ENCODE measurements around the gene SMAD7. TPM values are rescaled to one million over a fixed set of nuclear protein-coding genes. Genes with fewer than 3 reads are reported as not detected.
A peak's percentile ranks its signal among the peaks of the same experiment; 100 is the strongest.

The SMAD7 gene
- total RNA-seq, 2 experiments from 2014 or later: 244 to 254 TPM

- Histone ChIP-seq H3K27ac (ENCODE audit: low read depth in 1 of 2, low read length in 2 of 2) (no peak overlapping the region), H3K4me3 (ENCODE audit: low read length) (no peak overlapping the region), H3K9me3 (ENCODE audit: control insufficient read depth in 1 of 2, insufficient read depth in 1 of 2, low read length in 2 of 2) (no peaks in the 10 kb centered on the region), H3K36me3 (ENCODE audit: insufficient read depth, low read length) (no peaks in the 10 kb centered on the region), H3K4me1 (ENCODE audit: insufficient read depth, low read length) (peaks cover 95% of the 10 kb centered on the region), H3K27me3 (ENCODE audit: control insufficient read depth in 1 of 2, insufficient read depth in 2 of 2, low read length in 2 of 2) (no peaks in the 10 kb centered on the region)
- ChIA-PET CTCF (no interaction called here), POLR2A (interaction anchor here (0.5 to 3.3 kb wide), 3 partner anchors 9 to 21 kb away, joined by 3 to 17 read pairs (median 3); no protein-coding TSS in a partner anchor)
- no peak for ATAC-seq (ENCODE audit: poor library complexity)
- peak overlapping the region; percentile 72 for H3K27ac Mint-ChIP-seq
- no peak for DNase-seq
- no peaks in the 10 kb centered on the region for H3K9me3 Mint-ChIP-seq
- H3K36me3 Mint-ChIP-seq (ENCODE audit: low read depth): peaks cover 11% of the 10 kb centered on the region
- H3K27me3 Mint-ChIP-seq: no peaks in the 10 kb centered on the region
- H3K4me1 Mint-ChIP-seq (ENCODE audit: low read depth): peaks cover 98% of the 10 kb centered on the region
- H3K4me3 Mint-ChIP-seq: peak overlapping the region; percentile 61
- intact Hi-C loops (cut with DNase I, micrococcal nuclease): no loop called here
- TF ChIP-seq, protein P1, sequence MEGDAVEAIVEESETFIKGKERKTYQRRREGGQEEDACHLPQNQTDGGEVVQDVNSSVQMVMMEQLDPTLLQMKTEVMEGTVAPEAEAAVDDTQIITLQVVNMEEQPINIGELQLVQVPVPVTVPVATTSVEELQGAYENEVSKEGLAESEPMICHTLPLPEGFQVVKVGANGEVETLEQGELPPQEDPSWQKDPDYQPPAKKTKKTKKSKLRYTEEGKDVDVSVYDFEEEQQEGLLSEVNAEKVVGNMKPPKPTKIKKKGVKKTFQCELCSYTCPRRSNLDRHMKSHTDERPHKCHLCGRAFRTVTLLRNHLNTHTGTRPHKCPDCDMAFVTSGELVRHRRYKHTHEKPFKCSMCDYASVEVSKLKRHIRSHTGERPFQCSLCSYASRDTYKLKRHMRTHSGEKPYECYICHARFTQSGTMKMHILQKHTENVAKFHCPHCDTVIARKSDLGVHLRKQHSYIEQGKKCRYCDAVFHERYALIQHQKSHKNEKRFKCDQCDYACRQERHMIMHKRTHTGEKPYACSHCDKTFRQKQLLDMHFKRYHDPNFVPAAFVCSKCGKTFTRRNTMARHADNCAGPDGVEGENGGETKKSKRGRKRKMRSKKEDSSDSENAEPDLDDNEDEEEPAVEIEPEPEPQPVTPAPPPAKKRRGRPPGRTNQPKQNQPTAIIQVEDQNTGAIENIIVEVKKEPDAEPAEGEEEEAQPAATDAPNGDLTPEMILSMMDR (IDR thresholded peaks at IDR 0.05): no peak
Observed at GRCh38 chr18:48930926-48931325, 19.8 kb downstream of the SMAD7 start.

- POLR2A ChIA-PET: interaction anchor here (0.5 to 3.3 kb wide), 4 partner anchors 10 to 22 kb away, joined by 3 to 28 read pairs (median 16); no protein-coding TSS in a partner anchor
- no peak overlapping the region for H3K27ac ChIP-seq (ENCODE audit: low read depth in 1 of 2, low read length in 2 of 2)
- CTCF ChIA-PET: no interaction called here
Observed at GRCh38 chr18:48929941-48930713, 20.6 kb downstream of the SMAD7 start.

GRCh38 chr18:48929212-48929612, 21.6 kb downstream of the SMAD7 start:
- intact Hi-C loops (cut with DNase I, micrococcal nuclease): loop anchor here (1.0 to 10.0 kb wide), 4 partner anchors 12 to 46 kb away; partner anchors contain the start of gene SMAD7 (in 1 of the 2)
- TF ChIP-seq, protein P1 (IDR thresholded peaks at IDR 0.05): no peak
- ChIA-PET CTCF (interaction anchor here (0.6 to 1.2 kb wide), 6 partner anchors 9 to 68 kb away, joined by 3 to 5 read pairs (median 3); no protein-coding TSS in a partner anchor), POLR2A (interaction anchor here (1.4 to 3.3 kb wide), 4 partner anchors 11 to 23 kb away, joined by 3 to 28 read pairs (median 16); no protein-coding TSS in a partner anchor)
- Histone ChIP-seq H3K4me1 (ENCODE audit: insufficient read depth, low read length) (peaks cover 94% of the 10 kb centered on the region), H3K27me3 (ENCODE audit: control insufficient read depth in 1 of 2, insufficient read depth in 2 of 2, low read length in 2 of 2) (no peaks in the 10 kb centered on the region), H3K27ac (ENCODE audit: low read depth in 1 of 2, low read length in 2 of 2) (peak overlapping the region in 1 of 2 donors; percentile 24), H3K4me3 (ENCODE audit: low read length) (peak overlapping the region; percentile 31), H3K9me3 (ENCODE audit: control insufficient read depth in 1 of 2, insufficient read depth in 1 of 2, low read length in 2 of 2) (no peaks in the 10 kb centered on the region), H3K36me3 (ENCODE audit: insufficient read depth, low read length) (no peaks in the 10 kb centered on the region)
- ATAC-seq (ENCODE audit: poor library complexity): no peak
- peak overlapping the region; percentile 84 for H3K27ac Mint-ChIP-seq
- peaks cover 17% of the 10 kb centered on the region for H3K36me3 Mint-ChIP-seq (ENCODE audit: low read depth)
- peaks cover 97% of the 10 kb centered on the region for H3K4me1 Mint-ChIP-seq (ENCODE audit: low read depth)
- H3K27me3 Mint-ChIP-seq: no peaks in the 10 kb centered on the region
- peak overlapping the region; percentile 86 for H3K4me3 Mint-ChIP-seq
- H3K9me3 Mint-ChIP-seq: no peaks in the 10 kb centered on the region
- no peak for DNase-seq

More at GRCh38 chr18:48929941-48930713, 20.6 kb downstream of the SMAD7 start:
- Histone ChIP-seq H3K4me3 (ENCODE audit: low read length) (no peak overlapping the region), H3K9me3 (ENCODE audit: control insufficient read depth in 1 of 2, insufficient read depth in 1 of 2, low read length in 2 of 2) (no peaks in the 10 kb centered on the region), H3K36me3 (ENCODE audit: insufficient read depth, low read length) (no peaks in the 10 kb centered on the region), H3K27me3 (ENCODE audit: control insufficient read depth in 1 of 2, insufficient read depth in 2 of 2, low read length in 2 of 2) (no peaks in the 10 kb centered on the region), H3K4me1 (ENCODE audit: insufficient read depth, low read length) (peaks cover 92% of the 10 kb centered on the region)
- Mint-ChIP-seq H3K27ac (peak overlapping the region; percentile 72), H3K4me3 (peak overlapping the region; percentile 61), H3K9me3 (no peaks in the 10 kb centered on the region), H3K36me3 (ENCODE audit: low read depth) (peaks cover 11% of the 10 kb centered on the region), H3K27me3 (no peaks in the 10 kb centered on the region), H3K4me1 (ENCODE audit: low read depth) (peaks cover 97% of the 10 kb centered on the region)
- TF ChIP-seq, protein P1 (IDR thresholded peaks at IDR 0.05): no peak
- DNase-seq (peak in 1 of 14 experiments; percentile 1), ATAC-seq (ENCODE audit: poor library complexity) (no peak)
- intact Hi-C loops (cut with DNase I, micrococcal nuclease): loop anchor here (1.0 to 10.0 kb wide), 4 partner anchors 11 to 45 kb away; partner anchors contain the start of gene SMAD7 (in 1 of the 2)
